COR-L47 (cell line): ENCODE measurements around the gene MARK4.
"Not testable (repeated sequence)": the region's sequence is repeated elsewhere in the genome, so short reads cannot be mapped to it uniquely, and the experiment has no call there.

ENCODE experiments used
- DNase-seq: peaks from one replicate; lab custom pipeline; 2025; lab: John Stamatoyannopoulos, UW

Gene MARK4

GRCh38 chr19:45250832-45251451, at the start of gene MARK4:
Gene MARK4, plus strand, starts transcription at chr19:45251271. Its CDS starts 318 bp downstream, at chr19:45251589.
- DNase-seq = peak; percentile 34

- no peak for DNase-seq
Measured at GRCh38 chr19:45202637-45203036, 48.4 kb upstream of the MARK4 start.

- no peak for DNase-seq
Measured at GRCh38 chr19:45205810-45206209, 45.3 kb upstream of the MARK4 start.

GRCh38 chr19:45206328-45206727, 44.7 kb upstream of the MARK4 start:
- no peak for DNase-seq

- no peak for DNase-seq
Measured at GRCh38 chr19:45211751-45212381, 39.2 kb upstream of the MARK4 start.

GRCh38 chr19:45213031-45213430, 38.0 kb upstream of the MARK4 start:
- no peak for DNase-seq

GRCh38 chr19:45215391-45216191, 35.5 kb upstream of the MARK4 start:
- DNase-seq = peak; percentile 72

- no peak for DNase-seq
Measured at GRCh38 chr19:45216667-45217066, 34.4 kb upstream of the MARK4 start.

GRCh38 chr19:45217193-45217956, 33.7 kb upstream of the MARK4 start:
- DNase-seq = no peak

- no peak for DNase-seq
Measured at GRCh38 chr19:45217957-45218334, 33.1 kb upstream of the MARK4 start.

- DNase-seq = no peak
Measured at GRCh38 chr19:45218426-45218825, 32.6 kb upstream of the MARK4 start.

- DNase-seq = no peak
Measured at GRCh38 chr19:45218911-45219743, 31.9 kb upstream of the MARK4 start.

GRCh38 chr19:45222724-45223123, 28.3 kb upstream of the MARK4 start:
- no peak for DNase-seq

GRCh38 chr19:45223879-45224278, 27.2 kb upstream of the MARK4 start:
- no peak for DNase-seq

- DNase-seq = no peak
Measured at GRCh38 chr19:45224645-45225044, 26.4 kb upstream of the MARK4 start.

GRCh38 chr19:45229056-45229455, 22.0 kb upstream of the MARK4 start:
- not testable (repeated sequence) for DNase-seq

GRCh38 chr19:45231891-45232290, 19.2 kb upstream of the MARK4 start:
- no peak for DNase-seq

- no peak for DNase-seq
Measured at GRCh38 chr19:45234089-45234869, 16.8 kb upstream of the MARK4 start.

- DNase-seq = no peak
Measured at GRCh38 chr19:45235485-45235884, 15.6 kb upstream of the MARK4 start.

GRCh38 chr19:45238556-45238955, 12.5 kb upstream of the MARK4 start:
- DNase-seq = no peak
